Measurements from ENCODE around the gene ZBTB20.

DNA sequence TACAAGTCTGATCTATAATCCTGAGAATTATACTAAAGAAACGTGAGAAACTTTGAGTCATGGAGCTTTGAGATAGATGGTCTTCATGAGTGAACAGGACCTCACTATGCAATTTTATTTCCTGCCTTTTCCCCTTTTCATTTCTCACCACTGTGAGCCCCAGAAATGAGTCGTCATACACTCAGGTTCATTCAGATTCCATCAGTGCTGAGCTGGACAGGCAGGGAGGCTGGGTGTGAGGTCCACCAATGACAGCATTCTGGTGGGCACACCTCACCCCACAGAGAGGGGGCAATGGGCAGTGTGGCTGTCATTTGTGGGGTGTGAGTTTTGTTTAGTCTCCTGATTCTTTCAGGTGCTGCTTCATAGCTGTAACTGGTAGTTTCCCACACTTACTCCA lies 836.4 kb downstream of the ZBTB20 start:
- TF ChIP-seq, protein P1, sequence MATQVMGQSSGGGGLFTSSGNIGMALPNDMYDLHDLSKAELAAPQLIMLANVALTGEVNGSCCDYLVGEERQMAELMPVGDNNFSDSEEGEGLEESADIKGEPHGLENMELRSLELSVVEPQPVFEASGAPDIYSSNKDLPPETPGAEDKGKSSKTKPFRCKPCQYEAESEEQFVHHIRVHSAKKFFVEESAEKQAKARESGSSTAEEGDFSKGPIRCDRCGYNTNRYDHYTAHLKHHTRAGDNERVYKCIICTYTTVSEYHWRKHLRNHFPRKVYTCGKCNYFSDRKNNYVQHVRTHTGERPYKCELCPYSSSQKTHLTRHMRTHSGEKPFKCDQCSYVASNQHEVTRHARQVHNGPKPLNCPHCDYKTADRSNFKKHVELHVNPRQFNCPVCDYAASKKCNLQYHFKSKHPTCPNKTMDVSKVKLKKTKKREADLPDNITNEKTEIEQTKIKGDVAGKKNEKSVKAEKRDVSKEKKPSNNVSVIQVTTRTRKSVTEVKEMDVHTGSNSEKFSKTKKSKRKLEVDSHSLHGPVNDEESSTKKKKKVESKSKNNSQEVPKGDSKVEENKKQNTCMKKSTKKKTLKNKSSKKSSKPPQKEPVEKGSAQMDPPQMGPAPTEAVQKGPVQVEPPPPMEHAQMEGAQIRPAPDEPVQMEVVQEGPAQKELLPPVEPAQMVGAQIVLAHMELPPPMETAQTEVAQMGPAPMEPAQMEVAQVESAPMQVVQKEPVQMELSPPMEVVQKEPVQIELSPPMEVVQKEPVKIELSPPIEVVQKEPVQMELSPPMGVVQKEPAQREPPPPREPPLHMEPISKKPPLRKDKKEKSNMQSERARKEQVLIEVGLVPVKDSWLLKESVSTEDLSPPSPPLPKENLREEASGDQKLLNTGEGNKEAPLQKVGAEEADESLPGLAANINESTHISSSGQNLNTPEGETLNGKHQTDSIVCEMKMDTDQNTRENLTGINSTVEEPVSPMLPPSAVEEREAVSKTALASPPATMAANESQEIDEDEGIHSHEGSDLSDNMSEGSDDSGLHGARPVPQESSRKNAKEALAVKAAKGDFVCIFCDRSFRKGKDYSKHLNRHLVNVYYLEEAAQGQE (IDR thresholded peaks at IDR 0.05) = no peak
- TF ChIP-seq, protein P2, sequence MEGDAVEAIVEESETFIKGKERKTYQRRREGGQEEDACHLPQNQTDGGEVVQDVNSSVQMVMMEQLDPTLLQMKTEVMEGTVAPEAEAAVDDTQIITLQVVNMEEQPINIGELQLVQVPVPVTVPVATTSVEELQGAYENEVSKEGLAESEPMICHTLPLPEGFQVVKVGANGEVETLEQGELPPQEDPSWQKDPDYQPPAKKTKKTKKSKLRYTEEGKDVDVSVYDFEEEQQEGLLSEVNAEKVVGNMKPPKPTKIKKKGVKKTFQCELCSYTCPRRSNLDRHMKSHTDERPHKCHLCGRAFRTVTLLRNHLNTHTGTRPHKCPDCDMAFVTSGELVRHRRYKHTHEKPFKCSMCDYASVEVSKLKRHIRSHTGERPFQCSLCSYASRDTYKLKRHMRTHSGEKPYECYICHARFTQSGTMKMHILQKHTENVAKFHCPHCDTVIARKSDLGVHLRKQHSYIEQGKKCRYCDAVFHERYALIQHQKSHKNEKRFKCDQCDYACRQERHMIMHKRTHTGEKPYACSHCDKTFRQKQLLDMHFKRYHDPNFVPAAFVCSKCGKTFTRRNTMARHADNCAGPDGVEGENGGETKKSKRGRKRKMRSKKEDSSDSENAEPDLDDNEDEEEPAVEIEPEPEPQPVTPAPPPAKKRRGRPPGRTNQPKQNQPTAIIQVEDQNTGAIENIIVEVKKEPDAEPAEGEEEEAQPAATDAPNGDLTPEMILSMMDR (IDR thresholded peaks at IDR 0.05; ENCODE audit: low read depth, low read length, missing input control) = no peak
- TF ChIP-seq, protein P3, sequence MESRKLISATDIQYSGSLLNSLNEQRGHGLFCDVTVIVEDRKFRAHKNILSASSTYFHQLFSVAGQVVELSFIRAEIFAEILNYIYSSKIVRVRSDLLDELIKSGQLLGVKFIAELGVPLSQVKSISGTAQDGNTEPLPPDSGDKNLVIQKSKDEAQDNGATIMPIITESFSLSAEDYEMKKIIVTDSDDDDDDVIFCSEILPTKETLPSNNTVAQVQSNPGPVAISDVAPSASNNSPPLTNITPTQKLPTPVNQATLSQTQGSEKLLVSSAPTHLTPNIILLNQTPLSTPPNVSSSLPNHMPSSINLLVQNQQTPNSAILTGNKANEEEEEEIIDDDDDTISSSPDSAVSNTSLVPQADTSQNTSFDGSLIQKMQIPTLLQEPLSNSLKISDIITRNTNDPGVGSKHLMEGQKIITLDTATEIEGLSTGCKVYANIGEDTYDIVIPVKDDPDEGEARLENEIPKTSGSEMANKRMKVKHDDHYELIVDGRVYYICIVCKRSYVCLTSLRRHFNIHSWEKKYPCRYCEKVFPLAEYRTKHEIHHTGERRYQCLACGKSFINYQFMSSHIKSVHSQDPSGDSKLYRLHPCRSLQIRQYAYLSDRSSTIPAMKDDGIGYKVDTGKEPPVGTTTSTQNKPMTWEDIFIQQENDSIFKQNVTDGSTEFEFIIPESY (IDR thresholded peaks at IDR 0.05) = no peak
- TF ChIP-seq RAD21 (IDR thresholded peaks at IDR 0.05) (no peak), EGR1 (IDR thresholded peaks at IDR 0.05; ENCODE audit: low read depth in 2 of 2) (no peak), TAF1 (conservative IDR thresholded peaks at IDR 0.05) (no peak), HNF4A (conservative IDR thresholded peaks at IDR 0.05) (no peak), JUND (IDR thresholded peaks at IDR 0.05) (no peak), GABPA (IDR thresholded peaks at IDR 0.05 in 1 of 2, conservative IDR thresholded peaks at IDR 0.05 in 1 of 2) (no peak), FOXA2 (IDR thresholded peaks at IDR 0.05) (no peak), YY1 (IDR thresholded peaks at IDR 0.05) (no peak), RXRA (IDR thresholded peaks at IDR 0.05) (no peak)
- TF ChIP-seq, protein P4, sequence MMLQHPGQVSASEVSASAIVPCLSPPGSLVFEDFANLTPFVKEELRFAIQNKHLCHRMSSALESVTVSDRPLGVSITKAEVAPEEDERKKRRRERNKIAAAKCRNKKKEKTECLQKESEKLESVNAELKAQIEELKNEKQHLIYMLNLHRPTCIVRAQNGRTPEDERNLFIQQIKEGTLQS (IDR thresholded peaks at IDR 0.05) = no peak
- TF ChIP-seq, protein P5, sequence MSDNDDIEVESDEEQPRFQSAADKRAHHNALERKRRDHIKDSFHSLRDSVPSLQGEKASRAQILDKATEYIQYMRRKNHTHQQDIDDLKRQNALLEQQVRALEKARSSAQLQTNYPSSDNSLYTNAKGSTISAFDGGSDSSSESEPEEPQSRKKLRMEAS (IDR thresholded peaks at IDR 0.05) = no peak

Measured in liver (tissue), 3 donors.